ENCODE results near the gene PCGF3.
"Not testable (repeated sequence)": the region's sequence is repeated elsewhere in the genome, so short reads cannot be mapped to it uniquely, and the experiment has no call there.

Gene PCGF3

GRCh38 chr4:748461-748860, 42.8 kb downstream of the PCGF3 start:
- H3K27me3 Mint-ChIP-seq = no peaks in the 10 kb centered on the region
- peaks cover 4% of the 10 kb centered on the region for H3K36me3 Mint-ChIP-seq
- H3K27ac Mint-ChIP-seq = peak overlapping the region; percentile 62
- no peak overlapping the region for H3K4me3 Mint-ChIP-seq
- no peaks in the 10 kb centered on the region for H3K9me3 Mint-ChIP-seq
- no peaks in the 10 kb centered on the region for H3K4me1 Mint-ChIP-seq

- H3K27ac Mint-ChIP-seq = no peak overlapping the region
- H3K4me3 Mint-ChIP-seq = no peak overlapping the region
- no peaks in the 10 kb centered on the region for H3K27me3 Mint-ChIP-seq
- no peaks in the 10 kb centered on the region for H3K4me1 Mint-ChIP-seq
- peaks cover 2% of the 10 kb centered on the region for H3K36me3 Mint-ChIP-seq
- no peaks in the 10 kb centered on the region for H3K9me3 Mint-ChIP-seq
These were observed 44.4 kb downstream of the PCGF3 start for GRCh38 chr4:749698-750666.

GRCh38 chr4:751676-752075, 46.0 kb downstream of the PCGF3 start:
- Mint-ChIP-seq H3K4me1 (no peaks in the 10 kb centered on the region), H3K4me3 (no peak overlapping the region), H3K36me3 (peaks cover 2% of the 10 kb centered on the region), H3K9me3 (no peaks in the 10 kb centered on the region), H3K27me3 (no peaks in the 10 kb centered on the region), H3K27ac (no peak overlapping the region)

GRCh38 chr4:752196-752861, 46.7 kb downstream of the PCGF3 start:
- no peak overlapping the region for H3K27ac Mint-ChIP-seq
- H3K36me3 Mint-ChIP-seq = peaks cover 2% of the 10 kb centered on the region
- H3K4me1 Mint-ChIP-seq = no peaks in the 10 kb centered on the region
- no peaks in the 10 kb centered on the region for H3K27me3 Mint-ChIP-seq
- no peak overlapping the region for H3K4me3 Mint-ChIP-seq
- no peaks in the 10 kb centered on the region for H3K9me3 Mint-ChIP-seq

GRCh38 chr4:753186-753585, 47.6 kb downstream of the PCGF3 start:
- not testable (repeated sequence) for H3K4me3 Mint-ChIP-seq, H3K27me3 Mint-ChIP-seq, H3K27ac Mint-ChIP-seq

GRCh38 chr4:754221-755120, 48.8 kb downstream of the PCGF3 start:
- Mint-ChIP-seq H3K36me3 (peaks cover 2% of the 10 kb centered on the region), H3K4me1 (no peaks in the 10 kb centered on the region), H3K27ac (peak overlapping the region; percentile 59), H3K4me3 (no peak overlapping the region), H3K27me3 (no peaks in the 10 kb centered on the region), H3K9me3 (no peaks in the 10 kb centered on the region)

More at GRCh38 chr4:753186-753585, 47.6 kb downstream of the PCGF3 start:
- not testable (repeated sequence) for H3K9me3 Mint-ChIP-seq, H3K36me3 Mint-ChIP-seq, H3K4me1 Mint-ChIP-seq

- Mint-ChIP-seq H3K9me3 (no peaks in the 10 kb centered on the region), H3K4me1 (peaks cover 8% of the 10 kb centered on the region), H3K27ac (no peak overlapping the region), H3K27me3 (no peaks in the 10 kb centered on the region), H3K36me3 (peaks cover 7% of the 10 kb centered on the region), H3K4me3 (no peak overlapping the region)
These were observed 51.5 kb downstream of the PCGF3 start for GRCh38 chr4:757111-757510.

- H3K27me3 Mint-ChIP-seq, H3K9me3 Mint-ChIP-seq, H3K4me3 Mint-ChIP-seq: not testable (repeated sequence)
- Mint-ChIP-seq H3K4me1 (peaks cover 14% of the 10 kb centered on the region), H3K27ac (peak overlapping the region; percentile 89), H3K36me3 (peaks cover 14% of the 10 kb centered on the region)
These were observed 54.2 kb downstream of the PCGF3 start for GRCh38 chr4:759810-760209.

- no peaks in the 10 kb centered on the region for H3K9me3 Mint-ChIP-seq
- H3K36me3 Mint-ChIP-seq = peaks cover 14% of the 10 kb centered on the region
- no peaks in the 10 kb centered on the region for H3K27me3 Mint-ChIP-seq
- H3K4me1 Mint-ChIP-seq = peaks cover 14% of the 10 kb centered on the region
- peak overlapping the region; percentile 15 for H3K4me3 Mint-ChIP-seq
- peak overlapping the region; percentile 89 for H3K27ac Mint-ChIP-seq
These were observed 55.0 kb downstream of the PCGF3 start for GRCh38 chr4:760616-761015.

GRCh38 chr4:761086-761485, 55.5 kb downstream of the PCGF3 start:
- Mint-ChIP-seq H3K4me3 (no peak overlapping the region), H3K4me1 (peaks cover 15% of the 10 kb centered on the region), H3K27me3 (no peaks in the 10 kb centered on the region), H3K9me3 (no peaks in the 10 kb centered on the region), H3K27ac (no peak overlapping the region), H3K36me3 (peaks cover 14% of the 10 kb centered on the region)

GRCh38 chr4:761739-762138, 56.1 kb downstream of the PCGF3 start:
- Mint-ChIP-seq H3K27ac (peak overlapping the region; percentile 93), H3K36me3 (peaks cover 16% of the 10 kb centered on the region), H3K27me3 (no peaks in the 10 kb centered on the region), H3K4me1 (peaks cover 18% of the 10 kb centered on the region), H3K9me3 (no peaks in the 10 kb centered on the region), H3K4me3 (no peak overlapping the region)

GRCh38 chr4:762211-763190, 56.9 kb downstream of the PCGF3 start:
- no peak overlapping the region for H3K4me3 Mint-ChIP-seq
- no peak overlapping the region for H3K27ac Mint-ChIP-seq
- H3K9me3 Mint-ChIP-seq = no peaks in the 10 kb centered on the region
- H3K4me1 Mint-ChIP-seq = peaks cover 18% of the 10 kb centered on the region
- H3K36me3 Mint-ChIP-seq = peaks cover 16% of the 10 kb centered on the region
- H3K27me3 Mint-ChIP-seq = no peaks in the 10 kb centered on the region

GRCh38 chr4:763191-763810, 57.7 kb downstream of the PCGF3 start:
- Mint-ChIP-seq H3K4me1 (peaks cover 18% of the 10 kb centered on the region), H3K4me3 (no peak overlapping the region), H3K9me3 (no peaks in the 10 kb centered on the region), H3K36me3 (peaks cover 14% of the 10 kb centered on the region), H3K27ac (no peak overlapping the region), H3K27me3 (no peaks in the 10 kb centered on the region)

- no peak overlapping the region for H3K27ac Mint-ChIP-seq
- peaks cover 14% of the 10 kb centered on the region for H3K36me3 Mint-ChIP-seq
- no peaks in the 10 kb centered on the region for H3K9me3 Mint-ChIP-seq
- H3K4me1 Mint-ChIP-seq = peaks cover 18% of the 10 kb centered on the region
- H3K4me3 Mint-ChIP-seq = no peak overlapping the region
- H3K27me3 Mint-ChIP-seq = no peaks in the 10 kb centered on the region
These were observed 58.3 kb downstream of the PCGF3 start for GRCh38 chr4:763922-764321.
